ENCODE results near the gene GPR157. TPM values are rescaled to one million over a fixed set of nuclear protein-coding genes. Genes with fewer than 3 reads are reported as not detected.

GPR157 gene
- total RNA-seq, 4 donors from 2014 or later: 3.5 to 13.4 (median 4.0) TPM

GRCh38 chr1:9099555-9099954 lies 29.3 kb downstream of the GPR157 start:
- no peak for TF ChIP-seq CTCF (IDR thresholded peaks at IDR 0.05; ENCODE audit: low read depth)

GRCh38 chr1:9097947-9098705 lies 30.8 kb downstream of the GPR157 start:
- TF ChIP-seq CTCF (IDR thresholded peaks at IDR 0.05; ENCODE audit: low read depth): no peak

GRCh38 chr1:9095818-9096217 lies 33.1 kb downstream of the GPR157 start:
- no peak for TF ChIP-seq CTCF (IDR thresholded peaks at IDR 0.05; ENCODE audit: low read depth)

GRCh38 chr1:9093581-9093980 lies 35.3 kb downstream of the GPR157 start:
- TF ChIP-seq CTCF (IDR thresholded peaks at IDR 0.05; ENCODE audit: low read depth): no peak

- TF ChIP-seq CTCF (IDR thresholded peaks at IDR 0.05; ENCODE audit: low read depth): no peak
These were observed 35.8 kb downstream of the GPR157 start for GRCh38 chr1:9093091-9093490.

GRCh38 chr1:9088807-9089206 lies 40.1 kb downstream of the GPR157 start:
- no peak for TF ChIP-seq CTCF (IDR thresholded peaks at IDR 0.05; ENCODE audit: low read depth)

GRCh38 chr1:9087411-9088125 lies 41.3 kb downstream of the GPR157 start:
- TF ChIP-seq CTCF (IDR thresholded peaks at IDR 0.05; ENCODE audit: low read depth): no peak
